ENCODE data around the gene SYS1. TPM values are rescaled to one million over a fixed set of nuclear protein-coding genes. Genes with fewer than 3 reads are reported as not detected.

SYS1 gene
- total and polyA plus RNA-seq, 2 experiments from 2014 or later = 7.9 to 21.5 TPM

DNA sequence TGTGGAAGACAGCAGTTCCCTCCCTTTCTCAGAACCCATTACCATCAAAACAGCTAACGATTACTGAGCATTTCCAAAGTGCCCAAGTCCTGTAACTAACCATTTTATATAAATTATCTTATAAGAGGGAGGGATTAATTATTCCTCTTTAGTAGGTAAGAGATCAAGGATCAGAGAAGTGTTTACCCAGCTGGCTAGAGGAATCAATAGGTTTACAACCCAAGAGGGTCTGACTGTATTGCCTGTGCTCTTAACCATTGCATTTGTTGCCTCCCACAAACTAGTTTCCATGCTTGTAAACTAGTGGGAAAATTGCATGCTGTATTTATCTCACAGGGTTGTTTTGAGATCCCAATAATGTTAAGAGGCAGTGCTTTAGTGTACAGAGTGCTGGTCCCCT is 41.5 kb downstream of the SYS1 start:
- Histone ChIP-seq H3K36me3 (ENCODE audit: insufficient read depth) (no peaks in the 10 kb centered on the region; the same call in 1 of the 2 replicates), H3F3A (replicated peaks; ENCODE audit: low read depth) (peaks cover 11% of the 10 kb centered on the region; the same call in 1 of the 2 replicates), H3K4me2 (no peak overlapping the region), H3K27me3 (ENCODE audit: insufficient read depth) (peaks cover 36% of the 10 kb centered on the region), H3K79me2 (replicated peaks; ENCODE audit: insufficient read depth) (peaks cover 9% of the 10 kb centered on the region), H3K4me1 (ENCODE audit: insufficient read depth) (peaks cover 11% of the 10 kb centered on the region; the same call in 1 of the 2 replicates), H3K4me3 (no peak overlapping the region), H3K27ac (ENCODE audit: low read depth) (no peak overlapping the region), H2AFZ (no peak overlapping the region), H3K9me2 (ENCODE audit: insufficient read depth) (peaks cover 3% of the 10 kb centered on the region; the same call in 1 of the 2 replicates), H4K20me1 (replicated peaks; ENCODE audit: insufficient read depth) (no peaks in the 10 kb centered on the region; the same call in 1 of the 2 replicates)
- H3K27me3 Mint-ChIP-seq (ENCODE audit: insufficient read depth, low read depth, poor library complexity) = peaks cover 29% of the 10 kb centered on the region
- H3K4me1 Mint-ChIP-seq = peaks cover 10% of the 10 kb centered on the region
- no peak overlapping the region for H3K27ac Mint-ChIP-seq
- peaks cover 29% of the 10 kb centered on the region for H3K36me3 Mint-ChIP-seq (ENCODE audit: low read depth)
- H3K4me3 Mint-ChIP-seq = peak overlapping the region; percentile 48
- ATAC-seq = no peak
- H3K9me3 Mint-ChIP-seq = peaks cover 29% of the 10 kb centered on the region
- no peak for DNase-seq (ENCODE audit: low spot score)
- TF ChIP-seq STAT1 (IDR thresholded peaks at IDR 0.05; ENCODE audit: unreplicated experiment) = no peak
- TF ChIP-seq, protein P1, sequence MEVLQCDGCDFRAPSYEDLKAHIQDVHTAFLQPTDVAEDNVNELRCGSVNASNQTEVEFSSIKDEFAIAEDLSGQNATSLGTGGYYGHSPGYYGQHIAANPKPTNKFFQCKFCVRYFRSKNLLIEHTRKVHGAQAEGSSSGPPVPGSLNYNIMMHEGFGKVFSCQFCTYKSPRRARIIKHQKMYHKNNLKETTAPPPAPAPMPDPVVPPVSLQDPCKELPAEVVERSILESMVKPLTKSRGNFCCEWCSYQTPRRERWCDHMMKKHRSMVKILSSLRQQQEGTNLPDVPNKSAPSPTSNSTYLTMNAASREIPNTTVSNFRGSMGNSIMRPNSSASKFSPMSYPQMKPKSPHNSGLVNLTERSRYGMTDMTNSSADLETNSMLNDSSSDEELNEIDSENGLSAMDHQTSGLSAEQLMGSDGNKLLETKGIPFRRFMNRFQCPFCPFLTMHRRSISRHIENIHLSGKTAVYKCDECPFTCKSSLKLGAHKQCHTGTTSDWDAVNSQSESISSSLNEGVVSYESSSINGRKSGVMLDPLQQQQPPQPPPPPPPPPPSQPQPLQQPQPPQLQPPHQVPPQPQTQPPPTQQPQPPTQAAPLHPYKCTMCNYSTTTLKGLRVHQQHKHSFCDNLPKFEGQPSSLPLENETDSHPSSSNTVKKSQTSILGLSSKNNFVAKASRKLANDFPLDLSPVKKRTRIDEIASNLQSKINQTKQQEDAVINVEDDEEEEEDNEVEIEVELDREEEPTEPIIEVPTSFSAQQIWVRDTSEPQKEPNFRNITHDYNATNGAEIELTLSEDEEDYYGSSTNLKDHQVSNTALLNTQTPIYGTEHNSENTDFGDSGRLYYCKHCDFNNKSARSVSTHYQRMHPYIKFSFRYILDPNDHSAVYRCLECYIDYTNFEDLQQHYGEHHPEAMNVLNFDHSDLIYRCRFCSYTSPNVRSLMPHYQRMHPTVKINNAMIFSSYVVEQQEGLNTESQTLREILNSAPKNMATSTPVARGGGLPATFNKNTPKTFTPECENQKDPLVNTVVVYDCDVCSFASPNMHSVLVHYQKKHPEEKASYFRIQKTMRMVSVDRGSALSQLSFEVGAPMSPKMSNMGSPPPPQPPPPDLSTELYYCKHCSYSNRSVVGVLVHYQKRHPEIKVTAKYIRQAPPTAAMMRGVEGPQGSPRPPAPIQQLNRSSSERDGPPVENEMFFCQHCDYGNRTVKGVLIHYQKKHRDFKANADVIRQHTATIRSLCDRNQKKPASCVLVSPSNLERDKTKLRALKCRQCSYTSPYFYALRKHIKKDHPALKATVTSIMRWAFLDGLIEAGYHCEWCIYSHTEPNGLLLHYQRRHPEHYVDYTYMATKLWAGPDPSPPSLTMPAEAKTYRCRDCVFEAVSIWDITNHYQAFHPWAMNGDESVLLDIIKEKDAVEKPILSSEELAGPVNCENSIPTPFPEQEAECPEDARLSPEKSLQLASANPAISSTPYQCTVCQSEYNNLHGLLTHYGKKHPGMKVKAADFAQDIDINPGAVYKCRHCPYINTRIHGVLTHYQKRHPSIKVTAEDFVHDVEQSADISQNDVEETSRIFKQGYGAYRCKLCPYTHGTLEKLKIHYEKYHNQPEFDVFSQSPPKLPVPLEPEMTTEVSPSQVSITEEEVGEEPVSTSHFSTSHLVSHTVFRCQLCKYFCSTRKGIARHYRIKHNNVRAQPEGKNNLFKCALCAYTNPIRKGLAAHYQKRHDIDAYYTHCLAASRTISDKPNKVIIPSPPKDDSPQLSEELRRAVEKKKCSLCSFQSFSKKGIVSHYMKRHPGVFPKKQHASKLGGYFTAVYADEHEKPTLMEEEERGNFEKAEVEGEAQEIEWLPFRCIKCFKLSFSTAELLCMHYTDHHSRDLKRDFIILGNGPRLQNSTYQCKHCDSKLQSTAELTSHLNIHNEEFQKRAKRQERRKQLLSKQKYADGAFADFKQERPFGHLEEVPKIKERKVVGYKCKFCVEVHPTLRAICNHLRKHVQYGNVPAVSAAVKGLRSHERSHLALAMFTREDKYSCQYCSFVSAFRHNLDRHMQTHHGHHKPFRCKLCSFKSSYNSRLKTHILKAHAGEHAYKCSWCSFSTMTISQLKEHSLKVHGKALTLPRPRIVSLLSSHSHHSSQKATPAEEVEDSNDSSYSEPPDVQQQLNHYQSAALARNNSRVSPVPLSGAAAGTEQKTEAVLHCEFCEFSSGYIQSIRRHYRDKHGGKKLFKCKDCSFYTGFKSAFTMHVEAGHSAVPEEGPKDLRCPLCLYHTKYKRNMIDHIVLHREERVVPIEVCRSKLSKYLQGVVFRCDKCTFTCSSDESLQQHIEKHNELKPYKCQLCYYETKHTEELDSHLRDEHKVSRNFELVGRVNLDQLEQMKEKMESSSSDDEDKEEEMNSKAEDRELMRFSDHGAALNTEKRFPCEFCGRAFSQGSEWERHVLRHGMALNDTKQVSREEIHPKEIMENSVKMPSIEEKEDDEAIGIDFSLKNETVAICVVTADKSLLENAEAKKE (CRISPR knock-in tag; IDR thresholded peaks at IDR 0.05) = no peak
- TF ChIP-seq, protein P2, sequence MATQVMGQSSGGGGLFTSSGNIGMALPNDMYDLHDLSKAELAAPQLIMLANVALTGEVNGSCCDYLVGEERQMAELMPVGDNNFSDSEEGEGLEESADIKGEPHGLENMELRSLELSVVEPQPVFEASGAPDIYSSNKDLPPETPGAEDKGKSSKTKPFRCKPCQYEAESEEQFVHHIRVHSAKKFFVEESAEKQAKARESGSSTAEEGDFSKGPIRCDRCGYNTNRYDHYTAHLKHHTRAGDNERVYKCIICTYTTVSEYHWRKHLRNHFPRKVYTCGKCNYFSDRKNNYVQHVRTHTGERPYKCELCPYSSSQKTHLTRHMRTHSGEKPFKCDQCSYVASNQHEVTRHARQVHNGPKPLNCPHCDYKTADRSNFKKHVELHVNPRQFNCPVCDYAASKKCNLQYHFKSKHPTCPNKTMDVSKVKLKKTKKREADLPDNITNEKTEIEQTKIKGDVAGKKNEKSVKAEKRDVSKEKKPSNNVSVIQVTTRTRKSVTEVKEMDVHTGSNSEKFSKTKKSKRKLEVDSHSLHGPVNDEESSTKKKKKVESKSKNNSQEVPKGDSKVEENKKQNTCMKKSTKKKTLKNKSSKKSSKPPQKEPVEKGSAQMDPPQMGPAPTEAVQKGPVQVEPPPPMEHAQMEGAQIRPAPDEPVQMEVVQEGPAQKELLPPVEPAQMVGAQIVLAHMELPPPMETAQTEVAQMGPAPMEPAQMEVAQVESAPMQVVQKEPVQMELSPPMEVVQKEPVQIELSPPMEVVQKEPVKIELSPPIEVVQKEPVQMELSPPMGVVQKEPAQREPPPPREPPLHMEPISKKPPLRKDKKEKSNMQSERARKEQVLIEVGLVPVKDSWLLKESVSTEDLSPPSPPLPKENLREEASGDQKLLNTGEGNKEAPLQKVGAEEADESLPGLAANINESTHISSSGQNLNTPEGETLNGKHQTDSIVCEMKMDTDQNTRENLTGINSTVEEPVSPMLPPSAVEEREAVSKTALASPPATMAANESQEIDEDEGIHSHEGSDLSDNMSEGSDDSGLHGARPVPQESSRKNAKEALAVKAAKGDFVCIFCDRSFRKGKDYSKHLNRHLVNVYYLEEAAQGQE (IDR thresholded peaks at IDR 0.05; ENCODE audit: unreplicated experiment) = no peak
- no peak for TF ChIP-seq NANOG (IDR thresholded peaks at IDR 0.05; ENCODE audit: borderline replicate concordance)
- TF ChIP-seq CREB1 (CRISPR knock-in tag; IDR thresholded peaks at IDR 0.05; ENCODE audit: low read depth) = no peak
- TF ChIP-seq EZH2phosphoT487 (IDR thresholded peaks at IDR 0.05; ENCODE audit: unreplicated experiment) = no peak
- TF ChIP-seq ZNF331 (CRISPR knock-in tag; IDR thresholded peaks at IDR 0.05; ENCODE audit: low read depth) = no peak
- no peak for TF ChIP-seq EZH2 (IDR thresholded peaks at IDR 0.05; ENCODE audit: low read depth, unreplicated experiment)
- no peak for TF ChIP-seq JUNB (IDR thresholded peaks at IDR 0.05; ENCODE audit: unreplicated experiment)
- TF ChIP-seq, protein P3, sequence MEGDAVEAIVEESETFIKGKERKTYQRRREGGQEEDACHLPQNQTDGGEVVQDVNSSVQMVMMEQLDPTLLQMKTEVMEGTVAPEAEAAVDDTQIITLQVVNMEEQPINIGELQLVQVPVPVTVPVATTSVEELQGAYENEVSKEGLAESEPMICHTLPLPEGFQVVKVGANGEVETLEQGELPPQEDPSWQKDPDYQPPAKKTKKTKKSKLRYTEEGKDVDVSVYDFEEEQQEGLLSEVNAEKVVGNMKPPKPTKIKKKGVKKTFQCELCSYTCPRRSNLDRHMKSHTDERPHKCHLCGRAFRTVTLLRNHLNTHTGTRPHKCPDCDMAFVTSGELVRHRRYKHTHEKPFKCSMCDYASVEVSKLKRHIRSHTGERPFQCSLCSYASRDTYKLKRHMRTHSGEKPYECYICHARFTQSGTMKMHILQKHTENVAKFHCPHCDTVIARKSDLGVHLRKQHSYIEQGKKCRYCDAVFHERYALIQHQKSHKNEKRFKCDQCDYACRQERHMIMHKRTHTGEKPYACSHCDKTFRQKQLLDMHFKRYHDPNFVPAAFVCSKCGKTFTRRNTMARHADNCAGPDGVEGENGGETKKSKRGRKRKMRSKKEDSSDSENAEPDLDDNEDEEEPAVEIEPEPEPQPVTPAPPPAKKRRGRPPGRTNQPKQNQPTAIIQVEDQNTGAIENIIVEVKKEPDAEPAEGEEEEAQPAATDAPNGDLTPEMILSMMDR (conservative IDR thresholded peaks at IDR 0.05; ENCODE audit: low read depth in 2 of 2) = no peak
- TF ChIP-seq, protein P4, sequence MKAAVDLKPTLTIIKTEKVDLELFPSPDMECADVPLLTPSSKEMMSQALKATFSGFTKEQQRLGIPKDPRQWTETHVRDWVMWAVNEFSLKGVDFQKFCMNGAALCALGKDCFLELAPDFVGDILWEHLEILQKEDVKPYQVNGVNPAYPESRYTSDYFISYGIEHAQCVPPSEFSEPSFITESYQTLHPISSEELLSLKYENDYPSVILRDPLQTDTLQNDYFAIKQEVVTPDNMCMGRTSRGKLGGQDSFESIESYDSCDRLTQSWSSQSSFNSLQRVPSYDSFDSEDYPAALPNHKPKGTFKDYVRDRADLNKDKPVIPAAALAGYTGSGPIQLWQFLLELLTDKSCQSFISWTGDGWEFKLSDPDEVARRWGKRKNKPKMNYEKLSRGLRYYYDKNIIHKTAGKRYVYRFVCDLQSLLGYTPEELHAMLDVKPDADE (IDR thresholded peaks at IDR 0.05) = no peak
- TF ChIP-seq ZNF114 (CRISPR knock-in tag; IDR thresholded peaks at IDR 0.05) = no peak
- TF ChIP-seq POLR2AphosphoS5 (IDR thresholded peaks at IDR 0.05; ENCODE audit: low read depth) = no peak
